Measurements from ENCODE around the gene BTBD9. TPM values are rescaled to one million over a fixed set of nuclear protein-coding genes. Genes with fewer than 3 reads are reported as not detected.

Gene BTBD9
- total RNA-seq, 1 donor: 21.4 TPM

DNA sequence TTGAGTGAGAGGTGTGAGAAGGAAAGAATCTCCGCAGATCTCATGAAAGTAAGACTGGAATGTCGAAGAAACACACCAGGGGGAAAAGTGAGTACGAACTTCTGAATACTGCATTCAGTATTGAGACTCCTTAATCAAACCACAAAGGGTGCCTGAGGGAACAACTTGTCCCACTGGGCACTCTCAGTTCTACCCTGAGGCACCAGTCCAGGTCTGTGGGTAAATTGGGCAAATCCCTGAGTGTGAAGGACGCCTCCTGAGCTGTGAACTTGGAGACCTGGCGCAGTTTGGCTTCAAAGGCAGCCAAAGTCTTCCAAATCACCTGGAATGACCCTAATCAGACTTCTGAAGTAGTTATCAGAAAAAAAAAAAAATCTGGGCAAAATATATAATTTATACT lies 329.7 kb downstream of the BTBD9 start:
- no peak for DNase-seq (ENCODE audit: low read depth)
- H3K4me3 ChIP-seq (ENCODE audit: low read depth, low read length): no peak overlapping the region
- TF ChIP-seq CTCF (IDR thresholded peaks at IDR 0.05; ENCODE audit: insufficient read depth, low read length): no peak

GRCh38 chr6:38307740-38308139 lies 332.0 kb downstream of the BTBD9 start:
- no peak for TF ChIP-seq CTCF (IDR thresholded peaks at IDR 0.05; ENCODE audit: insufficient read depth, low read length)
- H3K4me3 ChIP-seq (ENCODE audit: low read depth, low read length): no peak overlapping the region
- peak; percentile 17 for DNase-seq (ENCODE audit: low read depth)

GRCh38 chr6:38306931-38307330 lies 332.8 kb downstream of the BTBD9 start:
- peak; percentile 9 for DNase-seq (ENCODE audit: low read depth)
- no peak for TF ChIP-seq CTCF (IDR thresholded peaks at IDR 0.05; ENCODE audit: insufficient read depth, low read length)
- H3K4me3 ChIP-seq (ENCODE audit: low read depth, low read length): no peak overlapping the region

- TF ChIP-seq CTCF (IDR thresholded peaks at IDR 0.05; ENCODE audit: insufficient read depth, low read length): no peak
- DNase-seq (ENCODE audit: low read depth): no peak
- no peak overlapping the region for H3K4me3 ChIP-seq (ENCODE audit: low read depth, low read length)
These were observed 333.6 kb downstream of the BTBD9 start for GRCh38 chr6:38305995-38306681.

DNA sequence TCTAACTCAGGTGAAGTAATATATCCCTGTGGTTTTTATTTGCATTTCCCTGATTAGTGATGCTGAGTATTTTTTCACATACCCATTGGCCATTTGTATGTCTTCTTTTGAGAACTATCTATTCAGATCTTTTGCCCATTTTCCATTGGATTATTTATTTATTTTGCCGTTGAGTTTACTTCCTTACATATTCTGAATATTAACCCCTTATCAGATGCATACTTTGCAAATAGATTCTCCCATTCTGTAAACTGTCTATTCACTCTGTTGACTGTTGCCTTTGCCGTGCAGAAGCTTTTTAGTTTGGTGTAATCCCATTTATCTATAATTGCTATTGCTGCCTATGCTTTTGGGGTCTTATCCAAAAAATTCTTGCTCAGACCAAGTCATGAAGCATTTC lies 336.9 kb downstream of the BTBD9 start:
- TF ChIP-seq CTCF (IDR thresholded peaks at IDR 0.05; ENCODE audit: insufficient read depth, low read length): no peak
- H3K4me3 ChIP-seq (ENCODE audit: low read depth, low read length): no peak overlapping the region
- no peak for DNase-seq (ENCODE audit: low read depth)

- no peak overlapping the region for H3K4me3 ChIP-seq (ENCODE audit: low read depth, low read length)
- no peak for DNase-seq (ENCODE audit: low read depth)
- TF ChIP-seq CTCF (IDR thresholded peaks at IDR 0.05; ENCODE audit: insufficient read depth, low read length): no peak
These were observed 337.6 kb downstream of the BTBD9 start for GRCh38 chr6:38302081-38302480.
